Endothelial cell of umbilical vein (primary cell): ENCODE measurements around the gene CYTH2. TPM values are rescaled to one million over a fixed set of nuclear protein-coding genes. Genes with fewer than 3 reads are reported as not detected.

Experiments
- BruUV-seq: library from RNA; stranded (reverse); fragments of 400-500 nt; replicated peaks from 2 replicates; lab custom pipeline; 2021; lab: Mats Ljungman, UMichigan
- CTCF ChIA-PET: fragments of 300-600, 350-600 bp; sonication (Branson Sonifier 250); formaldehyde crosslinking; loops from one replicate; lab custom pipeline; 2021; ENCODE audit warnings: antibody characterized with exemption, inconsistent platforms; lab: Charles Lee
- POLR2A ChIA-PET: fragments of 300-600, 350-600 bp; sonication (Branson Sonifier 250); formaldehyde crosslinking; loops from one replicate; lab custom pipeline; 2021; ENCODE audit warnings: antibody characterized with exemption, inconsistent platforms; lab: Charles Lee
- DNase-seq: peaks from one replicate; pipeline ENCODE4 v3.0.0-alpha.2; 2011; ENCODE audit warnings: low read depth, low spot score
- FAIRE-seq: peaks from 2 replicates; lab custom pipeline; 2011; peaks lifted over from hg19 to GRCh38; lab: Jason Lieb, UNC
- H2AFZ ChIP-seq: 2 replicates; pipeline ENCODE4 v1.6.0; 2012; ENCODE audit warnings: low read depth, low read length, control low read depth, inconsistent platforms
- H3K27ac ChIP-seq: 2 replicates; pipeline ENCODE4 v1.5.1; 2011; ENCODE audit warnings: low read depth, mild to moderate bottlenecking, control low read depth, low read length, moderate library complexity; ENCODE audit not compliant: insufficient read depth
- H3K27me3 ChIP-seq, 2 experiments: 2 replicates each; pipeline versions ENCODE4 v1.6.0 to v1.6.1; 2011; ENCODE audit warnings: low read length in 2 of 2, mixed read lengths in 1 of 2; ENCODE audit not compliant: control insufficient read depth in 2 of 2, insufficient read depth in 2 of 2
- H3K36me3 ChIP-seq, 2 experiments: 2 replicates in 1 of 2; 3 replicates in 1 of 2; pipeline ENCODE4 v1.5.1; 2011; ENCODE audit warnings: low read length in 2 of 2, mild to moderate bottlenecking in 1 of 2, moderate library complexity in 1 of 2; ENCODE audit not compliant: control insufficient read depth in 2 of 2, insufficient read depth in 2 of 2; ENCODE audit errors: extremely low read depth in 1 of 2
- H3K4me1 ChIP-seq: 3 replicates; pipeline ENCODE4 v1.5.1; 2011; ENCODE audit warnings: mild to moderate bottlenecking, low read length; ENCODE audit not compliant: control insufficient read depth, insufficient read depth; ENCODE audit errors: extremely low read depth
- H3K4me2 ChIP-seq: 2 replicates; pipeline ENCODE4 v1.6.1; 2011; ENCODE audit warnings: low read length, control low read depth, mixed read lengths; ENCODE audit not compliant: insufficient read depth
- H3K4me3 ChIP-seq, 3 experiments: fragments of 200-600 bp in 1 of 3; sonication (generic), shearing (Covaris generic) in 1 of 3; replicated peaks in 1 of 3; 2 replicates each; pipeline ENCODE4 v1.5.1; 2011 to 2016; ENCODE audit warnings: control low read depth in 3 of 3, low read length in 3 of 3, mild to moderate bottlenecking in 2 of 3, inconsistent platforms in 1 of 3, low read depth in 1 of 3, moderate library complexity in 1 of 3; ENCODE audit not compliant: insufficient read depth in 1 of 3
- H3K79me2 ChIP-seq: 2 replicates; pipeline ENCODE4 v1.6.0; 2012; ENCODE audit warnings: low read length, inconsistent platforms; ENCODE audit not compliant: control insufficient read depth, insufficient read depth
- H3K9ac ChIP-seq: replicated peaks from 2 replicates; pipeline ENCODE3; 2011; ENCODE audit warnings: low read length, control low read depth; ENCODE audit not compliant: insufficient read depth; ENCODE audit errors: extremely low read depth
- H3K9me1 ChIP-seq: replicated peaks from 3 replicates; pipeline ENCODE4 v1.6.0; 2011; ENCODE audit warnings: mild to moderate bottlenecking, low read length; ENCODE audit not compliant: control insufficient read depth, insufficient read depth; ENCODE audit errors: extremely low read depth
- H3K9me3 ChIP-seq: replicated peaks from 2 replicates; pipeline ENCODE4 v1.5.1; 2012; ENCODE audit warnings: low read length, inconsistent platforms; ENCODE audit not compliant: control insufficient read depth, insufficient read depth
- H4K20me1 ChIP-seq: replicated peaks from 2 replicates; pipeline ENCODE3; 2011; ENCODE audit warnings: mild to moderate bottlenecking, low read length; ENCODE audit not compliant: control insufficient read depth, insufficient read depth; ENCODE audit errors: extremely low read depth
- EZH2 ChIP-seq: IDR thresholded peaks from 2 replicates; pipeline ENCODE4 v1.6.1; 2012; ENCODE audit warnings: borderline replicate concordance, low read depth, mild to moderate bottlenecking, moderate library complexity, low read length, inconsistent platforms; ENCODE audit not compliant: severe bottlenecking
- FOS ChIP-seq: IDR thresholded peaks from 2 replicates; pipeline ENCODE4 v1.6.1; 2011; ENCODE audit warnings: mild to moderate bottlenecking, low read length, moderate library complexity, borderline replicate concordance; ENCODE audit not compliant: insufficient read depth
- MYC ChIP-seq: IDR thresholded peaks from one replicate; pipeline ENCODE4 v1.6.1; 2011; ENCODE audit warnings: mild to moderate bottlenecking, low read depth, low read length
- POLR2AphosphoS5 ChIP-seq: IDR thresholded peaks from 2 replicates; pipeline ENCODE4 v1.6.1; 2012; ENCODE audit warnings: low read depth, mild to moderate bottlenecking, control low read depth, low read length, moderate library complexity; ENCODE audit not compliant: insufficient read depth
- dilution Hi-C: fragments of 300-500 bp; cut with MboI; formaldehyde crosslinking; loops from one replicate; pipeline ENCODE4 v1.15.0; 2019; ENCODE audit warnings: low sequenced_read_pairs; ENCODE audit not compliant: extremely low pct_ligation_motif_present
- intact Hi-C: fragments of 100-400 bp; cut with micrococcal nuclease; formaldehyde crosslinking; loops from one replicate; pipeline ENCODE4 v1.10.0; 2022
- polyA plus RNA-seq, 4 experiments: library from polyadenylated mRNA; depleted of rRNA in 3 of 4; stranded (reverse) in 3 of 4; unstranded in 1 of 4; fragments of >200 nt; gene quantifications; 2 replicates each; pipeline versions ENCODE4 v1.2.1 to v1.2.3, GENCODE V29; 2011 to 2012; ENCODE audit warnings: missing spikeins in 1 of 4
- total RNA-seq: library from RNA; stranded (reverse); gene quantifications from 2 replicates; pipeline ENCODE4 v1.2.3, GENCODE V29; 2021
- TF ChIP-seq, protein P1 (sequence below): IDR thresholded peaks from 2 replicates; pipeline ENCODE4 v1.6.1; 2011; ENCODE audit not compliant: insufficient read depth, insufficient read length
- TF ChIP-seq, protein P2 (sequence below), 2 donors: IDR thresholded peaks; 1 replicate in 1 of 2; 2 replicates in 1 of 2; pipeline ENCODE4 v1.5.1; 2011; ENCODE audit warnings: low read length in 2 of 2, mild to moderate bottlenecking in 2 of 2, moderate library complexity in 2 of 2, control low read depth in 1 of 2, inconsistent platforms in 1 of 2, low read depth in 1 of 2; ENCODE audit not compliant: insufficient read depth in 1 of 2; ENCODE audit errors: extremely low read depth in 1 of 2

Gene CYTH2
- total and polyA plus RNA-seq, 2 donors (not counting 3 experiments of a cell fraction or from before 2014, with no cell fraction given) = 98.4 to 119 TPM

DNA sequence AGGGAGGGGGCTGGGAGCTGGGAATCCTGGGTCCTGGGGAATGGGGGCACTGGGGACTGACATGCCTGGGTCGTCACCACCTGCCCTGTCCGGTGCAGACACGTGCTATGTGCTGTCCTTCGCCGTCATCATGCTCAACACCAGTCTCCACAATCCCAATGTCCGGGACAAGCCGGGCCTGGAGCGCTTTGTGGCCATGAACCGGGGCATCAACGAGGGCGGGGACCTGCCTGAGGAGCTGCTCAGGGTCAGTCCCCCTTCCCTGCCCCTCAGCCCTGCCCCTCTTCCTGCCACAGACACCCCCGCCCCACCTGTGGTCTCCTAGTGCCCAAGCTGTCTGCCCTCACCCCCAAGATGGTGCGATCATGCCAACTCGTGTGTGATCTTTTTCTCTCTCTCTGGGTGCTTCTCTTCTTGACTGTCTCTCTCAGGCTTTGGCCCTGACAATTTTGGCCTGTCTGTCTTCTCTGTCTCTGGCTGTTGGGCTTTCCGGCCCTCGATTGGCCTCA lies 5.0 kb downstream of the CYTH2 start:
- Histone ChIP-seq H3K4me2 (no peak overlapping the region), H3K79me2 (peaks cover 22% of the 10 kb centered on the region), H3K4me1 (peaks cover 8% of the 10 kb centered on the region), H3K4me3 (no peak overlapping the region), H4K20me1 (no peaks in the 10 kb centered on the region), H3K9me1 (no peaks in the 10 kb centered on the region), H3K36me3 (peaks cover 25 to 69% of the 10 kb centered on the region in 2 experiments), H2AFZ (no peak overlapping the region), H3K27ac (no peak overlapping the region), H3K27me3 (no peaks in the 10 kb centered on the region), H3K9me3 (no peaks in the 10 kb centered on the region), H3K9ac (no peak overlapping the region)
- no peak for DNase-seq
- dilution Hi-C loops (no loop called here), intact Hi-C loops (no loop called here)
- no TSS peak for BruUV-seq
- no peak for FAIRE-seq
- TF ChIP-seq FOS = no peak
- TF ChIP-seq, protein P1, sequence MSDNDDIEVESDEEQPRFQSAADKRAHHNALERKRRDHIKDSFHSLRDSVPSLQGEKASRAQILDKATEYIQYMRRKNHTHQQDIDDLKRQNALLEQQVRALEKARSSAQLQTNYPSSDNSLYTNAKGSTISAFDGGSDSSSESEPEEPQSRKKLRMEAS = no peak
- TF ChIP-seq, protein P2, sequence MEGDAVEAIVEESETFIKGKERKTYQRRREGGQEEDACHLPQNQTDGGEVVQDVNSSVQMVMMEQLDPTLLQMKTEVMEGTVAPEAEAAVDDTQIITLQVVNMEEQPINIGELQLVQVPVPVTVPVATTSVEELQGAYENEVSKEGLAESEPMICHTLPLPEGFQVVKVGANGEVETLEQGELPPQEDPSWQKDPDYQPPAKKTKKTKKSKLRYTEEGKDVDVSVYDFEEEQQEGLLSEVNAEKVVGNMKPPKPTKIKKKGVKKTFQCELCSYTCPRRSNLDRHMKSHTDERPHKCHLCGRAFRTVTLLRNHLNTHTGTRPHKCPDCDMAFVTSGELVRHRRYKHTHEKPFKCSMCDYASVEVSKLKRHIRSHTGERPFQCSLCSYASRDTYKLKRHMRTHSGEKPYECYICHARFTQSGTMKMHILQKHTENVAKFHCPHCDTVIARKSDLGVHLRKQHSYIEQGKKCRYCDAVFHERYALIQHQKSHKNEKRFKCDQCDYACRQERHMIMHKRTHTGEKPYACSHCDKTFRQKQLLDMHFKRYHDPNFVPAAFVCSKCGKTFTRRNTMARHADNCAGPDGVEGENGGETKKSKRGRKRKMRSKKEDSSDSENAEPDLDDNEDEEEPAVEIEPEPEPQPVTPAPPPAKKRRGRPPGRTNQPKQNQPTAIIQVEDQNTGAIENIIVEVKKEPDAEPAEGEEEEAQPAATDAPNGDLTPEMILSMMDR (IDR thresholded peaks at IDR 0.05; ENCODE audit: extremely low read depth in 1 of 2, insufficient read depth in 1 of 2, low read depth in 1 of 2, low read length in 2 of 2) = no peak
- TF ChIP-seq POLR2AphosphoS5 = no peak
- TF ChIP-seq MYC = no peak
- no peak for TF ChIP-seq EZH2
- POLR2A ChIA-PET = no interaction called here
- CTCF ChIA-PET = interaction anchor here (1.3 to 1.4 kb wide), 2 partner anchors 83 to 115 kb away, joined by 3 read pairs; partner anchors contain the start of gene KDELR1
